CD4-positive, alpha-beta T cell treated with Interleukin-4 for 1 hour (primary cell): ENCODE data around the gene HS3ST3A1.

Experiments
- DNase-seq, 2 donors: peaks; one replicate each; pipeline ENCODE4 v3.0.0-alpha.2; 2020 to 2022

The HS3ST3A1 gene

GRCh38 chr17:13484020-13484419 is 117.7 kb downstream of the HS3ST3A1 start:
- no peak for DNase-seq

DNA sequence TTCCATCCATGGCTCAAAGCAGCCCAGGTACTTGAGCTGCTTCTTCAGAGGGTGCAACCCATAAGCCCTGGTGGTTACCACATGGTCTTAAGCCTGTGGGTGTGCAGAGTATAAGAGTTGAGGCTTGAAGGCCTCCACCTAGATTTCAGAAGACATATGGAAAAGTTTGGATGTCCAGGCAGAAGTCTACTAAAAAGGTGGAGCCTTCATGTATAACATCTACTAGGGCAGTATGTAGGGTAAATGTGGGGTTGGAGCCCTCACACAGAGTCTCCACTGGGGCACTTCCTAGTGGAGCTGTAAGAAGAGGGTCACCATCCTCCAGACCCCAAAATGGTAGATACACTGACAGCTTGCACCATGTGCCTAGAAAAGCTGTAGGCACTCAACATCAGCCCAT is 120.9 kb downstream of the HS3ST3A1 start:
- DNase-seq: no peak

- DNase-seq: no peak
These were observed 123.4 kb downstream of the HS3ST3A1 start for GRCh38 chr17:13478326-13478830.

DNA sequence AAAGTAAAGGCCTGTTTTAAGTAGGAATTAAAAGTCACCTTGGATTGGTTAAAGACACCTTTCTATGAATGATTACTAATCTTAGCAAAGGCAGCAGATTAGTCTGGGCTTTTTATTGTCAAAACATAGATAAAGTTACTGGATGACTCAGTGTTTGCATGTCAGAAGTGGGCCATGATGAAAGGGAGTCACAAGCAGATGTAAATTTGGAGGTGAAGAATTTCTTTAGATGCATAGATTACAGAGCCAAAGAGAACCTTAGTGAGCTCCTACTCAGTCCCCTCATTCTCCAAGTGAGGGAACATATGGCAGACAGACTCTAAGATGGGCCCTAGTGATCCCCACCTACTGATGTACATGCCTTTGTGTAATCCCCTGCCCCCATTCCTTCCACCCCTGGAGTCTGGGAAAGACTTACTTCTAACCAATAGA is 124.5 kb downstream of the HS3ST3A1 start:
- no peak for DNase-seq

GRCh38 chr17:13476720-13477119 is 125.0 kb downstream of the HS3ST3A1 start:
- no peak for DNase-seq

DNA sequence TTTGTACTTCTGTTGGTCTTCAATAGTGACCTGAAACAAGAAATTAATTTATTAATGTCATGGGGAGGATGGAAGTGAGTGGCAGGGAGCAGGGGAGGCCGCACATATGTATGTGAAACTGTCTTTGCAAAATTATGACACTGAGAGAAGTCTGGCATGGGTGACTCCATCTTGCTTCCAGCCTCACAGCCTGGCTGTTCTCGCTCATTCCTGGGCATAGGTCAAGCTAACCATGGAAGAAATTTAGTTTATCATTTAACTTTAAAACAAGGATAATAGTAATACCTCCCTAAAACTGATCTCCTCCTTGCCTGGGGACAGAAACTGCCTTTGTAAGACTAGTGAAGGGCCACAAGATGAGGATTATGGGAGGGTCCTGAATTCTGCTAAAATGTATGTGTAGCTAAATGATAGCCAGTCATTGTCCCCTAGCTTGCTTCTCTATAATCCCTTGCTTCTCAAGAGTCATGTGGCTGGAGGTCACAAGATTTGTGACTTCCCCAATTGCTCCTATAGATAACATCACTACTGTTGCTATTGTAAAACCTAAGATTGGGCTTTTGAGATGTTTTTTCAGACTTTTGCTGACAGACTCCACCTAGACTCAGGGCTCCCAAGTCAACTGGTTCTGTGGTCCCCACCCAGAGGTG is 126.0 kb downstream of the HS3ST3A1 start:
- DNase-seq: no peak

DNA sequence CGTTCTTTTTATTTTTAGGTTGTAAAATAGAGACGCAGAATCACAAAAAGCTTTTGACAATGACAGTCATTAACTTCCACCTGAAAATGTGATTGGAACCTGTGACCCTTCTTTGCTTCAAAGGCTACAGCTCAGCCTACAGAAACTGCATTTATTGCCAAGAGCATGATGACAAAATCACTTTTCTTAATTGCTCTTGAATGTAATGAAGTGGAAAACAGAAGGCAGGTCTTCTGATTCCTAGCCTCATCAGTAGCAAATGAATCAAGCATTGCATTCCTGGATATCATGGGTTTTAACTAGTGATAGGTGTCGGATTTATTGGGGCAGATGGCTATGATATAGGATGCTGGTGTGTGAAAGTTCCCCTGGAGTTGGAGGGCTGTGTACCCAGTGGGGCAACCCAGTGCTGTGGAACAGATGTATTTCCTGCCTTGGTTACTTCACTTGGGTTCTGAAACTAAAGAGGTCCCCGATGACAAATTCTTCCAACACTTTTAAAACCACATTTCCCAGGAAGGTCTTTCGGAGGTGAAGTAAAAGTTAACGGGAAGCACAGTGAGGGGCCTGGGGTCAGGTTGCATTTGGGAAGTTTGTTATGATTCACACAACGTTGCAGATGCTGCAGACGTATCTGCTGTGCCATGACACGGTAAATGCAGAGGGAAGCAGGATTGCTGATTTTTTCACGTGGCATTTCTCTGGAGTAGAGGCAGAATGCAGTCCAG is 127.5 kb downstream of the HS3ST3A1 start:
- no peak for DNase-seq

- DNase-seq: no peak
These were observed 136.1 kb downstream of the HS3ST3A1 start for GRCh38 chr17:13465678-13466077.

GRCh38 chr17:13462673-13463124 is 139.0 kb downstream of the HS3ST3A1 start:
- DNase-seq: no peak

GRCh38 chr17:13462146-13462545 is 139.6 kb downstream of the HS3ST3A1 start:
- DNase-seq: no peak

DNA sequence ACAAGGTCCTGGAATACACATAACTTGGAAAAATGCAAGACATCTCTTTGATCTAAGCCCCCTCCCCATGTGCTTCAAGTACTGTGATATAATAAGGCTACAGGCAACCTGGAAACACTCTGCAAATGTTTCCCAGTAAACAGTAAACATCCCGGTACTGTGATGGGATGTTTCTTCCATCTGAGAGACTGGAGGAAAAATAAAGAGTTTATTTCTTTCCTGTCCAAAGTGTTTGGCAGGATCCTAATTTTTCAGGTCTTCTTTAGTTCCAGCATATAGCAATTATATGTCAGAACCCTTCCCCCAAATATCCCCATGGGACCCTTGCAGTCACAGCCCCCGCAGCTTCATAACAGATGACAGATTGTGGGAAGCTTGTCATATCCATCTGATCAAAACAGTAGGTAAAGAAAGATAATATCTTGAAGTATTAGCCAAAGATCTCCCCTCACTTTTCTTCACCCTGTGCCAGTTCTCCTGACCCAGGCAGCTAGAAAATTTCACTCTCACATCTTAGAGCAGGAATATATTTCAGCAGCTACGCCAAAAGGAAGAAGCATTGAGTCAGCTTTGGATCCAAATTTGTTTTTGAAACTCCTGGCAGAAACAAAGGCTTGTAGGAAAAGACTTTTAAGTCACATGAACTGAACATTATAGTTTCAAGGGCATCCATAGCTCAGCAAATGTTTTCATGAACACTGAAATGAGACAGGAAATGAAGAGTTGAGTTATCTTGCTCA is 141.3 kb downstream of the HS3ST3A1 start:
- DNase-seq: no peak

- no peak for DNase-seq
These were observed 143.9 kb downstream of the HS3ST3A1 start for GRCh38 chr17:13457783-13458182.
